ENCODE results near the gene SPIB.

Gene SPIB

GRCh38 chr19:50444059-50444458, 25.3 kb downstream of the SPIB start:
- no peak overlapping the region for H3K4ac ChIP-seq (ENCODE audit: low read depth in 1 of 2, low read length in 2 of 2)

DNA sequence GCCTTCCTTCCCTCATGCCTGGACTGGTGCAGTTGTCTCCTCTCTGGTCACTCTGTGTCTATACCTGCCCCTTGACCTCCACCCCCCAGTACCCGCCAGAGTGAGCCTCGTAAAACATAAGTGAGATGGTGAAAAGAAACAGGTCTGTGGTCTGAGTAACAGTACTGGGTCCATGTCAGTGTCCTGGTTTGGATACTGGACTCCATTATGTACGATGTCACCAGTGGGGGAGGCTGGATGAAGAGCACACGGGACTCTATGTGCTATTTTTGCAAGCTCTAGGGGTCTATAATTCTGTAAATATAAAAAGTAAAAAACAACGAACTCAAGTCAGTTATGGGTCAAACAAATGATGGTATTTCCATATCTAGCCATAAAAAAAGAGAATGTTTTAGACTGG, 28.3 kb downstream of the SPIB start:
- H3K9ac ChIP-seq (ENCODE audit: low read length), result no peak overlapping the region
- no peak overlapping the region for H2BK120ac ChIP-seq (ENCODE audit: low read depth, low read length)
- H2BK12ac ChIP-seq (ENCODE audit: low read length in 2 of 2), result no peak overlapping the region
- no peak overlapping the region for H4K91ac ChIP-seq (ENCODE audit: low read length)
- H3K14ac ChIP-seq (ENCODE audit: low read length in 2 of 2), result no peak overlapping the region
- WGBS, result 83% methylated on average over 2 of the region's 5 CpGs
- H3K27me3 ChIP-seq (ENCODE audit: control insufficient read depth in 1 of 2, insufficient read depth in 1 of 2, low read length in 2 of 2), result peaks cover 10 to 23% of the 10 kb centered on the region in 2 experiments
- H3K4me1 ChIP-seq (ENCODE audit: control insufficient read depth, insufficient read depth, low read depth, low read length), result no peaks in the 10 kb centered on the region
- no peak overlapping the region for H2AK5ac ChIP-seq (ENCODE audit: low read length, severe bottlenecking)
- DNase-seq, result no peak
- no peak overlapping the region for H3K4me2 ChIP-seq (ENCODE audit: low read length, poor library complexity, severe bottlenecking)
- H3K27ac ChIP-seq (ENCODE audit: low read length, poor library complexity, severe bottlenecking), result no peak overlapping the region
- no peak overlapping the region for H3K4me3 ChIP-seq (ENCODE audit: insufficient read depth in 1 of 2, low read depth in 1 of 2, low read length in 2 of 2)
- H2AFZ ChIP-seq (ENCODE audit: low read depth, low read length), result no peak overlapping the region
- no peak overlapping the region for H4K8ac ChIP-seq (ENCODE audit: low read length)
- H3K36me3 ChIP-seq (ENCODE audit: control insufficient read depth in 1 of 2, insufficient read depth in 2 of 2, low read depth in 1 of 2, low read length in 2 of 2), result peaks cover 0 to 15% of the 10 kb centered on the region in 2 experiments
- no peaks in the 10 kb centered on the region for H3K79me1 ChIP-seq (replicated peaks; ENCODE audit: low read length, poor library complexity, severe bottlenecking)
- no peak overlapping the region for H3K18ac ChIP-seq (ENCODE audit: low read depth in 1 of 2, low read length in 2 of 2)
- H3K4ac ChIP-seq (ENCODE audit: low read depth in 1 of 2, low read length in 2 of 2), result no peak overlapping the region
- H2BK15ac ChIP-seq (ENCODE audit: low read depth, poor library complexity, severe bottlenecking), result no peak overlapping the region
- H3K23ac ChIP-seq (ENCODE audit: low read length in 2 of 2), result no peak overlapping the region
- H3K9me3 ChIP-seq (ENCODE audit: control insufficient read depth, low read length), result no peaks in the 10 kb centered on the region
- no peak overlapping the region for H2BK5ac ChIP-seq (ENCODE audit: low read depth, low read length, poor library complexity, severe bottlenecking)

More at GRCh38 chr19:50444059-50444458, 25.3 kb downstream of the SPIB start:
- no peaks in the 10 kb centered on the region for H3K4me1 ChIP-seq (ENCODE audit: control insufficient read depth, insufficient read depth, low read depth, low read length)
- no peak overlapping the region for H3K4me2 ChIP-seq (ENCODE audit: low read length, poor library complexity, severe bottlenecking)
- H2BK120ac ChIP-seq (ENCODE audit: low read depth, low read length), result no peak overlapping the region
- no peak overlapping the region for H3K4me3 ChIP-seq (ENCODE audit: insufficient read depth in 1 of 2, low read depth in 1 of 2, low read length in 2 of 2)
- WGBS, result 37% methylated on average over 1 of the region's 1 CpG
- H2BK5ac ChIP-seq (ENCODE audit: low read depth, low read length, poor library complexity, severe bottlenecking), result no peak overlapping the region
- no peak overlapping the region for H3K18ac ChIP-seq (ENCODE audit: low read depth in 1 of 2, low read length in 2 of 2)
- no peak overlapping the region for H4K91ac ChIP-seq (ENCODE audit: low read length)
- no peak overlapping the region for H2BK12ac ChIP-seq (ENCODE audit: low read length in 2 of 2)
- no peak for DNase-seq
- no peak overlapping the region for H2AK5ac ChIP-seq (ENCODE audit: low read length, severe bottlenecking)
- no peak overlapping the region for H3K23ac ChIP-seq (ENCODE audit: low read length in 2 of 2)
- no peak overlapping the region for H3K27ac ChIP-seq (ENCODE audit: low read length, poor library complexity, severe bottlenecking)
- no peak overlapping the region for H2BK15ac ChIP-seq (ENCODE audit: low read depth, poor library complexity, severe bottlenecking)
- H3K79me1 ChIP-seq (replicated peaks; ENCODE audit: low read length, poor library complexity, severe bottlenecking), result no peaks in the 10 kb centered on the region
- no peak overlapping the region for H4K8ac ChIP-seq (ENCODE audit: low read length)
- peaks cover 0 to 11% of the 10 kb centered on the region in 2 experiments for H3K36me3 ChIP-seq (ENCODE audit: control insufficient read depth in 1 of 2, insufficient read depth in 2 of 2, low read depth in 1 of 2, low read length in 2 of 2)
- no peak overlapping the region for H3K14ac ChIP-seq (ENCODE audit: low read length in 2 of 2)
- H3K9ac ChIP-seq (ENCODE audit: low read length), result no peak overlapping the region
- H3K27me3 ChIP-seq (ENCODE audit: control insufficient read depth in 1 of 2, insufficient read depth in 1 of 2, low read length in 2 of 2), result peaks cover 0 to 6% of the 10 kb centered on the region in 2 experiments
- no peak overlapping the region for H2AFZ ChIP-seq (ENCODE audit: low read depth, low read length)
- no peaks in the 10 kb centered on the region for H3K9me3 ChIP-seq (ENCODE audit: control insufficient read depth, low read length)

- peaks cover 0 to 15% of the 10 kb centered on the region in 2 experiments for H3K36me3 ChIP-seq (ENCODE audit: control insufficient read depth in 1 of 2, insufficient read depth in 2 of 2, low read depth in 1 of 2, low read length in 2 of 2)
- no peaks in the 10 kb centered on the region for H3K79me1 ChIP-seq (replicated peaks; ENCODE audit: low read length, poor library complexity, severe bottlenecking)
- H4K91ac ChIP-seq (ENCODE audit: low read length), result no peak overlapping the region
- no peaks in the 10 kb centered on the region for H3K4me1 ChIP-seq (ENCODE audit: control insufficient read depth, insufficient read depth, low read depth, low read length)
- H2AK5ac ChIP-seq (ENCODE audit: low read length, severe bottlenecking), result no peak overlapping the region
- H3K4me3 ChIP-seq (ENCODE audit: insufficient read depth in 1 of 2, low read depth in 1 of 2, low read length in 2 of 2), result no peak overlapping the region
- peaks cover 10 to 27% of the 10 kb centered on the region in 2 experiments for H3K27me3 ChIP-seq (ENCODE audit: control insufficient read depth in 1 of 2, insufficient read depth in 1 of 2, low read length in 2 of 2)
- 91% methylated on average over 8 of the region's 10 CpGs for WGBS
- H2BK12ac ChIP-seq (ENCODE audit: low read length in 2 of 2), result no peak overlapping the region
- H2AFZ ChIP-seq (ENCODE audit: low read depth, low read length), result no peak overlapping the region
- no peaks in the 10 kb centered on the region for H3K9me3 ChIP-seq (ENCODE audit: control insufficient read depth, low read length)
- H2BK5ac ChIP-seq (ENCODE audit: low read depth, low read length, poor library complexity, severe bottlenecking), result no peak overlapping the region
- H2BK120ac ChIP-seq (ENCODE audit: low read depth, low read length), result no peak overlapping the region
- H3K4ac ChIP-seq (ENCODE audit: low read depth in 1 of 2, low read length in 2 of 2), result no peak overlapping the region
- no peak overlapping the region for H3K27ac ChIP-seq (ENCODE audit: low read length, poor library complexity, severe bottlenecking)
- H3K9ac ChIP-seq (ENCODE audit: low read length), result no peak overlapping the region
- no peak for DNase-seq
- no peak overlapping the region for H3K4me2 ChIP-seq (ENCODE audit: low read length, poor library complexity, severe bottlenecking)
- no peak overlapping the region for H3K18ac ChIP-seq (ENCODE audit: low read depth in 1 of 2, low read length in 2 of 2)
- no peak overlapping the region for H3K14ac ChIP-seq (ENCODE audit: low read length in 2 of 2)
- H3K23ac ChIP-seq (ENCODE audit: low read length in 2 of 2), result no peak overlapping the region
- H2BK15ac ChIP-seq (ENCODE audit: low read depth, poor library complexity, severe bottlenecking), result no peak overlapping the region
- H4K8ac ChIP-seq (ENCODE audit: low read length), result no peak overlapping the region
Measured at GRCh38 chr19:50447750-50448149, 29.0 kb downstream of the SPIB start.

GRCh38 chr19:50449236-50449899, 30.6 kb downstream of the SPIB start:
- peaks cover 10 to 28% of the 10 kb centered on the region in 2 experiments for H3K27me3 ChIP-seq (ENCODE audit: control insufficient read depth in 1 of 2, insufficient read depth in 1 of 2, low read length in 2 of 2)
- H2AFZ ChIP-seq (ENCODE audit: low read depth, low read length), result no peak overlapping the region
- no peak overlapping the region for H3K23ac ChIP-seq (ENCODE audit: low read length in 2 of 2)
- no peak overlapping the region for H2AK5ac ChIP-seq (ENCODE audit: low read length, severe bottlenecking)
- no peak overlapping the region for H3K9ac ChIP-seq (ENCODE audit: low read length)
- H2BK5ac ChIP-seq (ENCODE audit: low read depth, low read length, poor library complexity, severe bottlenecking), result no peak overlapping the region
- 85% methylated on average over 14 of the region's 14 CpGs for WGBS
- no peak overlapping the region for H3K27ac ChIP-seq (ENCODE audit: low read length, poor library complexity, severe bottlenecking)
- H3K9me3 ChIP-seq (ENCODE audit: control insufficient read depth, low read length), result no peaks in the 10 kb centered on the region
- no peaks in the 10 kb centered on the region for H3K79me1 ChIP-seq (replicated peaks; ENCODE audit: low read length, poor library complexity, severe bottlenecking)
- peaks cover 0 to 20% of the 10 kb centered on the region in 2 experiments for H3K36me3 ChIP-seq (ENCODE audit: control insufficient read depth in 1 of 2, insufficient read depth in 2 of 2, low read depth in 1 of 2, low read length in 2 of 2)
- H4K8ac ChIP-seq (ENCODE audit: low read length), result no peak overlapping the region
- H3K4me2 ChIP-seq (ENCODE audit: low read length, poor library complexity, severe bottlenecking), result no peak overlapping the region
- H3K14ac ChIP-seq (ENCODE audit: low read length in 2 of 2), result no peak overlapping the region
- H3K4me3 ChIP-seq (ENCODE audit: insufficient read depth in 1 of 2, low read depth in 1 of 2, low read length in 2 of 2), result no peak overlapping the region
- H3K18ac ChIP-seq (ENCODE audit: low read depth in 1 of 2, low read length in 2 of 2), result no peak overlapping the region
- H4K91ac ChIP-seq (ENCODE audit: low read length), result no peak overlapping the region
- H2BK15ac ChIP-seq (ENCODE audit: low read depth, poor library complexity, severe bottlenecking), result no peak overlapping the region
- no peaks in the 10 kb centered on the region for H3K4me1 ChIP-seq (ENCODE audit: control insufficient read depth, insufficient read depth, low read depth, low read length)
- no peak for DNase-seq
- H3K4ac ChIP-seq (ENCODE audit: low read depth in 1 of 2, low read length in 2 of 2), result no peak overlapping the region
- H2BK12ac ChIP-seq (ENCODE audit: low read length in 2 of 2), result no peak overlapping the region
- no peak overlapping the region for H2BK120ac ChIP-seq (ENCODE audit: low read depth, low read length)

All from mesenchymal stem cell (in vitro differentiated cells and primary cell).